ENCODE data around the gene UNC5B.

UNC5B gene

DNA sequence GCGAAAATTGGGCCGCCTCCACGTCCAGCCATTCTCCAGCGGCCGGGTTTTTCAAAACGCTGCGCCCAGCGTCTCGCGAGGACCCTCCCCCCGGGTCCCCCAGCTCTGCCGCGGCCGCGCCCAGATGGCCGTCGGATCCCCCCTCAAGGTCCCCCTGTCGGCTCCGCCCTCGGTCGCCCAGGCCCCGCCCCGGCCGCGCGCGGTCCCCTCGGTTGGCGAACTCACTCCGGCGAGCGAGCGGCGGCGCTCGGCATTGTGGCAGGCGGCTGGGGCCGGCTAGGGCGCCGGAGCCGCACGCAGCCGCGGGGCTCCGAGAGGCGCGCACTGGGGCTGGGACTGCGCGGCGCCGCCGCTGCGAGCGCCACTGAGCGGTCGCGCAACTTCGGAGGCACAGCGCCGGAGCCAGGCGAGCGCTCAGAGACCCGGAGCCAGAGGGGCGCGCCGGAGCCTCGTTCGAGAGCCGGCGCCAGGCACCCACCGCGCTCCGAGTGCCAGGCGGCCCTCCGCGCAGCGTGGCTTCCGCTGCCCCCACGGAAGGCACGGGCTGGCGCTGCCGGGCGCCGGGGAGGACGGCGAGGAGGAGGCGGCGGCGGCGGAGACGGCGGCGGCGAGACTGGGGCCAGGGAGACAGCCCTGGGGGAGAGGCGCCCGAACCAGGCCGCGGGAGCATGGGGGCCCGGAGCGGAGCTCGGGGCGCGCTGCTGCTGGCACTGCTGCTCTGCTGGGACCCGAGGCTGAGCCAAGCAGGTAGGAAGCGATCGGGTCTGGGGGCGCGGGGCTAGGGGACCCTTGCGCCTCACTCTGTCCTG, at the start of gene UNC5B:
Gene UNC5B, plus strand, starts transcription at position 253 of the 809 bp plus-strand sequence. Its CDS starts 416 bp downstream, at position 669.
- peak; percentile 20 for DNase-seq

DNA sequence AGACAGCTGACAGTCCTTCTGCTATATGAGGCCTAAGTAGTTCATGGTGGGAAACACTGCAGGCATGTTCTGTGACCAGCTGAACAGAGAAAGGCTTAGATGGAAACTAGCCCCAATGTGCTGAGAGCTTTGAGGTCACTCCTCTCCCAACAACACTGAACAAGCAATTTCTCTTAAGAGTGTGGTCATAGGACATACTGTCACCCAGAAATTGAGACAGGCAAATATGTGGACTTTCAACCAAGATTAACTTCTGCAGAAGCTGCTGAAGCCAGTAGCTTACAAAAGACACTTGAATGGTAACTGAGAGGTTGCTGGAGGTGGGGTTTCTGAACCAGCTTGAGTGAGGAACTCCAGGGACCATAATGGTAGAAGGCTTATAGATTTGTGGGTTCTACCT, 38.9 kb upstream of the UNC5B start:
- DNase-seq: no peak

DNA sequence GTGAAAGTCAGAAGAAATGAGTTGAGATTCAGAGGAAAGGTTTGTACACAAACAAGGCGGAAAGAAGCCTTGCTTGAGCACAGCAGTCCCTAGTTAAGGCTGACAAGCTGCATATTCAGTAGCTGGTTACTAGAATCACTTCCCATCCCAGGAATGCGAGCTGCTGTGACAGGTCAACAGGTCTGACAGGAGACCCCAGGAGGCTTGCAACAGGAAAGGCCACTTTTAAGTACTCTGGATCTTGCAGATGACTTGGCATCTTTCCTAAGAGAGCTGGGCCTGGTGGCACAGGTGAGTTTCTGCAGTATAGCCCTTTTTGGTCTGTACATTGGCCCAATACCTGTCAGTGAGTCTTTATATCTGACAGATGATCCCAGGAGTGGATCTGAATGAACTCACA, 35.7 kb upstream of the UNC5B start:
- no peak for DNase-seq

DNA sequence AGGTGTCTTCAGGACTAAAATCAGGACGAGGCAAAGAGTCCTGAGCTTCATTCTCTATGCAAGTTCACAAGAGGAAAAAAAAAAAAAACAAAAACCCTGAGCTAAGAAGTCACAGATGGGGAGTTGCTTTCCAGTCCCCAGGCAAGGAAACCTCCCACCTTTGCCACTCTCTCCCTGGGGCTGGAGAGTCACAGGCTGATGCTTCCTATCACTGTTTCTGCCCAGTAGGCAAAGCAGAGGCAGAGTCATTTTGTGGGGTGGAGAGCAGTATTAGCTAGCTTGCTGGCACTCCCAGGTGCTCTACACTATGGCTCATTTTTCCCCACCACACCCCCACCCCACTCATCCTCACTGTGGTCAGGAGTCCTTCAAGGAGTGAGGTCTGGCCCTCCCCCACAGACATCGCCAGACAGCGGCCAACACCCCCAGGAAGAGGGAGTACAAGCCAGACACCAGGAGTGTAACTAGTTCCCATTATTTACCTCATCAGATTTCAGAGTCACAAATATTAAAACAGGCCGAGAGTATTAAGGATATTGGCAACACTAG, 34.6 kb upstream of the UNC5B start:
- no peak for DNase-seq

DNA sequence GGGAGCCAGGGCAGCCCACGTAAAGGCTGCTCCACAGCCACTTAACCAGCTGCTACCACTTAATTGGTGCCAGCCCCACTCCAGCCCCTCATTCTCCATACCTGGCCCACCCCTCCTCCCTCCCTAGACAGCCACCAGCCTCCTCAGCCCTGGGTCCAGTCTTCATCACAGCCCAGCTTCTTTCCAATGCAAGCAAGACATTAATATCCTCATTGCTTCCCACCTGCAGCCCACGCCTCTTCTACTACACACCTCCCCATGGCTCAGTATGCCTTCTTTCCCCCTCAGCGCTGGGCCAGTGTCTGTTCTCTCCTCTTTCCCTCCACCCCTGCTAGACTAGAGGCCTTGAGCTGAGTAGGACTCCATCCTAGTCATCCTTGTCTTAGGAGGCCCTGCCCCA, 33.5 kb upstream of the UNC5B start:
- no peak for DNase-seq

DNA sequence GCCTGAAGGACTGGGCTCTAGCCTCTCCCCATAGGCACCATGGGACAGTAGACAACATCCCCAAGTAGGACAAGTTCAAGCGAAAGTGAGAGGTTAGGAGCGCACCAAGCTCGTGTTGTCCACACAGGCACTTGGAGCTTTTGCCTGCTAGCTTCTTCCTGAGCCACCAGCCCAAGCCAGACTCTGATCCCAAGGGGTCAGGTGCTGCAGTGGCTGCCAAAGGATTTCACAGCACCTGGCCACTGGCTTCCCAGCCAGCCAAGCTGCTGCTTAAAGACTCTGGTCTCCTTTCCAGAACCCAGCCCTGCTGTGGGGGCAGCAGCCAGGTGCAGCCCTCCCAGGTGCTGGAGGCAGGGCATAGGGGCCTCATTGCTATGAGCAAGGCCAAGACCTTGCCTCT, 33.0 kb upstream of the UNC5B start:
- DNase-seq: no peak

DNA sequence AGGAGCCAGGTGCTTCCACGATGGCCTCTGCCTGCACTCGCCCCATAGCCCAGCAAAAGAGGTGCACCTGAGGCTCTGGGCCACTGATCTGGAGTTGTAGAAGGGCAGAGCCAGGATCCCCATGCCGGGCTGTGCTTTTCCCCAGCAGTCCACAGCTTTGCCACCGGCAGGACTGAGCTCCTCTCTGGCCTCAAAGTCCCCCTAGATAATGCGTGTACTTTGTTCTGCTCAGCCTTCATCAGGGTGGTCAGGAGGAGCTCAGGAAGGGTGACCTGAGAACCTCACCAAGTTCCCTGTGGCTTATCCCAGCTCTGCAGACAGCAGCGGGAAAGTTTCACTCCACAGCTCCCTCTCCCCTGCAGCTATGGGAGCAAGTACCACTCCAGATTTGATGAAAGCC, 27.9 kb upstream of the UNC5B start:
- DNase-seq: no peak

DNA sequence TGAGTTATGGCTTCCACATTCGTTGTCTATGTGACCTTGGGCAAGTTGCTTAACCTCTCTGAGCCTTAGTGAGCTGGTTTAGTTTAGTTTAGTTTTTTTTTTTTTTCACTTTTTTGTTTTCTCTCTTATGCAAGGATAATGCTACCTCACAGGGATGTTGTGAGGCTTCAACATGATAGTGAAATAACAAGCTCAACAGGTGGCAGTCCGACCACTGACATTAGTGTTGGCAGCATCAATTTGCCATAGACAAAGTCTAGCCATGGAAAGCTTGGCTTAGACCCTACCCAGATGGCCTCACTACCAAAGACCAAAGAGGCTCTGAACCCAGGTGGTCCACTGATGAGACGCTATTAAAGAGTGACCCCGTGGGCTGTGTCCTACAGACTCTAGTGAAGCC, 27.2 kb upstream of the UNC5B start:
- DNase-seq: no peak

DNA sequence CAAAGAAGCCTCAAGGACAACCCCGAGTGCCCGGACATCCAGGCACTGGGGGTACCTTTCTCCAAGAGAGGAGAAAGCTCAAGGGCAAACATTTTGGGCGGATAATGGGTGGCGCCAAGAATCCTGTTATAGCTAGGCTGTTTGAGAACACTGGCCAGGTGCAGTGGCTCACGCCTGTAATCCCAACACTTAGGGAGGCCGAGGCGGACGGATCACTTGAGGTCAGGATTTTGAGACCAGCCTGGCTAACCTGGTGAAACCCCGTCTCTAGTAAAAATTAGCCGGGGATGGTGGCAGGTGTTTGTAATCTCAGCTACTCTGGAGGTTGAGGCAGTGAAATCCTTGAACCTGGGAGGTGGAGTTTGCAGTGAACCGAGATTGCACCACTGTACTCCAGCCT, 25.2 kb upstream of the UNC5B start:
- DNase-seq: no peak

DNA sequence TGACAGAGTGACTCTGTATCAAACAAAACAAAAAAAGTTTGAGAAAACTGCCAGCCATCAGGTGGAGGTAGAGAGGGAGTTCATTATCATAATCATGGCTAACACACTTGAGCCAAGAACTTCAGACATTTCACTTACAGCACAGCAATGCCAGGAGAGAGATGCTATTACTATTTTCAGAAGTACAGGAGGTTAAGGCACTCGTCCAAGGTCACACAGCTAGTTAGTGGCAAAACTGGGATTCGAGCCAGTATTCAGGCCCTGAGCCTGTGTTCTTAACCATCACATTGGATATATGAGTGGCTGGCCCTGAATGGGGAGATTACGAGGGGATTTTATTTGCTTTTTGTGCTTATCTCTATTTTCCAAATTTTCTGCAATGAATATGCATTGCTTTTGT, 24.8 kb upstream of the UNC5B start:
- no peak for DNase-seq

DNA sequence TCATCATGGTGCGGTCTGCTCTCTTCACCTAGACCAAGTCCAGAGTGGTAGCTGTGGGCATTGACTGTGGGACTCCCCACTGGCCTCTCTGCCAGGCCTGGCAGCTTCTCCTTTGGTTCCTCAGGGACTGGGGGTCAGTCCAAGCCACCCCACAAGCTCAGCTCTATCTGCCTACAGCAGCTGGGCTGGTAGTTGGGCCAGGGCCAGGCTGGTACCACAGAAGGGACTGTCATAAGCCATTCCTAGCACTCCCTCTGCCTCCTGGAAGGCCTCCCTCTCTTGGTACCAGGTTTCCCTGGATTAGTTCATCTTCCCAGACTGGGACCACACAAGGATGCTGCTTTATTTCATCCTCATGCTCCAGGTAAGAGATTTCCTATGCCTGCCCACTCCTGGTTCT, 24.2 kb upstream of the UNC5B start:
- DNase-seq: no peak

DNA sequence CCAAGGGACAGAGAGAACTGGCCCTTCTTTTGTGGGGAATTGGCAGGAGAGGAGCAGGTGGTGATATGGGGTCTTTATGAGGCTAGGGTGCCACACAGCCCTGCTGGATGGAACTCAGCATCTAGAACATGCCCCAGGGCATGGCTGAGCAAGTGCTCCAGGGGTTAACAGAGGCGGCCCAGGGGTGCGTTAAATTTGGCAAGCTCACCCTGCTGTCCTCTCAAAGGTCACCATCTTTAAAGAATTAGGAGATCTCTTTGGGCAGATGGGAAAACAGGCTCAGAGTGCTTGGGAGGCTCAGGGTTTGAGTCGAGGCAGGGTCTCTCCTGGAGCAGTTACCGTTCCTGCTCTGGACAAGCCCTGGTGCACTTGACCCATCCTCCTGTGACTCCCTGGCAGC, 21.4 kb upstream of the UNC5B start:
- no peak for DNase-seq

DNA sequence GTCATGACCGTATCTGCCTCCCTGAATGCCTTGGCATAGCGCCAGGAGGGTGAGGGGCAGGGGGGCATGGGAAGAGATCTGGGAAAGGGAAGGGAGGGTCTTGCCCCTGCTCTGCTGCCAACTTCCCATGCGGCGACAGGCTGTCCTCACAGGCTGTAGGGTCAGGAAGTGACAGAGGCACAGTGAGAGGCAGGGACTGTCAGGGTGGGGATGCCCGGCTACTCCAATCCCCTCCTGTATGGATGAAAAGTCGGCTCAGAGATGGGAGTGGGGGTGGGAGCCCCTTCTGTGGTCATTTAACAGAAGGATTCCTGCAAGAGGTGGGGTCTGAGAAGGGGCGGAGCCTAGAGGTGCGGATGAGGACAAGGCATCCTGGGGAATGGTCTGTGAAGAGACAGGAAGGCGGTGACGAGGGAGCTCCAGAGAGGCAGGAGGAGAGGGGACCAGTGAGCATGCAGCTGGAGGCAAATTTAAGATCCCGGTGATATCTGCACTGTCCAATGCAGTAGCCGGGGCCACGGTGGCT, 20.8 kb upstream of the UNC5B start:
- DNase-seq: no peak

DNA sequence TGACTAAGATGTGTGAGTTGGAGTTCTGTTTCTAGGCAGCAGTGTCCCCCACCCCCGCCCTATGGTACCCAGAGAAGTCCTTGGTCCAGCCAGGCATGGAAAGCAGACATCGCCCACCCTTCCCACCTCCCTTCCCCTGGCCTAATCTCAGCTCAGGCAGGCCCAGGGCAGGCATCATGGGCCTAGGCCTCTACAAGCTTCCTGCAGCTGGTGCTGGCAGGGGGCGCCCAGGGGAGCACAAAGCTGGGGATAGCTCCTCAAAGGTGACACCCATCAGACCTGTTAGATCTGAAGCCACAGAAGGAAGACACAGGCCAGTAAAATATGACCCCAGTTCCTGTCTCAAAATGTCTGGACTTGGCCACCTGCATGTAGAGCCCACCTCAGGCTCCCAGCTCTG, 18.9 kb upstream of the UNC5B start:
- no peak for DNase-seq

DNA sequence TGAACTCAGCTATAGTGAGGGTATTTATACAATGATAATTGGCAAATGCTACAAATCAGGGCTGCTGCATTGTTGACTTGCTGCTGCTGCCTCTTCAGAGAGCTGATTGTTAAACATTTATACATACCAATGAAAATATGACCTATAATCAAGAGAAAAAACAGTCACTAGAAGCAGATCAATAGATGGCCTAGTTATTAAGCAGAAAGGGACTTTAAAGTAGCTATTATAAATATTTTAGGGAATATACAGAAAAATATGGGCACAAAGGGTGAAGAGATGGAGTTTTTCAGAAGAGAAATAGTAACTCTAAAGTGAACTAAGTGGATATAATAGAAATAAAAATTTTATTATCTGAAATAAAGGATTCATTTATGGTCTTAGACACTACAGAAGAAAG, 14.4 kb upstream of the UNC5B start:
- no peak for DNase-seq

DNA sequence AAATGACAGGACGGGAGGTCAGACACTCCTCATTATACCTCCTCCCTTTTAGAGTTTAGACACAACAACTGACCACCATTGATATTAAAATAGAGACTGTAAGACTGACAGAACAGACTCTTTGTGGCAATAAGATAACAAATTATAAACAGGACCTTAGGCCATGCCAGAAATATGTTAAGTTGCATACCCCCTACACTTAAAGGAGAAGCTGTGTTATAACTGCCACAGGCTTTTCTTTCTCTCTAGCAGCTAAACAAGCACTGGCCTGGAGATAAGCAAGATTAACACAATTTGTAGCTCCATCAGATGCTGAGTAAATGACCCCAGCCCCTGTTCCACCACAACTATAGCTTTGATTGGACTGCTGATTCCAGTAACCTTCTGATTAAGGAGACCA, 10.5 kb upstream of the UNC5B start:
- DNase-seq: no peak

DNA sequence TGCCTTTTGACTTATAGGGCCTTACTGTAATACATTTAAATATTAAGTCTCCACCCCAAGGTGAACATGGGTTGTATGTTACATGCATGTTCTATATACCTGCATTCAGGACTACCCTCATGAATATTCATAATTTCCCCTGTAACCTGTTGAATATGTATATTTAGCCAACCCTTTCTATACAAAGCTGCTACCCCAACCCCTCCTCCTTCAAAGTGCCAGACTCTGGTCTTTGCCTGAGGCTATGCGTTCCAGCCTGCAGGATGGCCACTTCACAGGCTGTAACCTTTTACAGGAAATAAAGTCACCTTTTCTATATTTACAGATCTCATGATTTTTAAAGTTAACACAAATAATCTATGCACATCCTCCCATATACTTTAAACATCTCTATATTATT, 10.1 kb upstream of the UNC5B start:
- no peak for DNase-seq

DNA sequence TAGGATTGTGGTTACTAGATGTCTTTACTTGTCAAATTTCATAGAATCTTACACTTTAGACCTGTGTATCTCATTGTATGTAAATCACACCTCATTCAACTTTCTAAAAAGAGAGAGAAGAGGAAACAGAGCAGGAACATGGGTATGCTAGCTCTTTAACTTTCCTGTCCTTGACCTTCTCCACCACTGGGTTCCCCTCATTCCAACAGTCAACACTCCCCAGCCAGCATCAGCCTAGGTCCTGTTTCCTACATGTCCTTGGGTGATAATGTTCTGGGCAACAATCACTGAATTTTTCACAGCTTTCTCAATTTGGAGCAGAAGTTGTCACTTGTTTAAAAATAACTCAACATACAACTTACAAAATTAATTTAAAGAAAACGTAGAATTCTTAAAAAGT, 9.2 kb upstream of the UNC5B start:
- no peak for DNase-seq

DNA sequence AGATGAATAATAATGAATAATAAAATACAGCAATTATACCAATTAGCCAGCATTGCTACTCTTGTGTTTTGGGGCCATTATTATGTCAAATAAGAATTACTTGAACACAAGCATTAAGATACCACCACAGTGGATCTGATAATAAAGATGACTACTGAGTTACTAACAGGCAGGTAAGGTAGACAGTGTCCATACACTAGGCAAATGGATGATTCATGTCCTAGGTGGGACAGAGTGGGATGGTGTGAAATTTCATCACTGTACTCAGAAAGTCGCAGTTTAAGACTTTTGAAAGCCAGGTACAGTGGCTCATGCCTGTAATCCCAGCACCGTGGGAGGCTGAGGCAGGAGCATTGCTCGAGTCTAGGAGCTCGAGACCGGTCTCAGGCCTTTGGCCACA, 8.7 kb upstream of the UNC5B start:
- DNase-seq: no peak

DNA sequence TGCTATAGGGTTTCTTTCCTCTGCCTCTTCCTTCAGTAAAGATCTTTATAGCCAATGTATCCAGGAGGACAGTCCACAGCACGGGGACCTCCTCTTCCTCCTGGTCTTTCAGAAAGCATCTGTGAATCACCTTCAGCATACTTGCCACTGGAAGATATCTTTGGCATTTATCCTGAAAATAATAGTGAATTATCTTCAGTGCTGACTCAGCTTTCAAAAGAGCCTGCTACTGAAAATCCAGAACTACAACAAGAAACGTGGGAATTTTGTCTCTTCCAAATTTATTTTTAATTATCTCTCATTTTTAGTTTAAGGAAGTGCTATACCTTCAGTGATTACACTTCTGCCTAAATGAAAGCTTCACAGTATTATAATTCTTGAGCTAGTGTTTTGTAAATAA, 7.6 kb upstream of the UNC5B start:
- no peak for DNase-seq

DNA sequence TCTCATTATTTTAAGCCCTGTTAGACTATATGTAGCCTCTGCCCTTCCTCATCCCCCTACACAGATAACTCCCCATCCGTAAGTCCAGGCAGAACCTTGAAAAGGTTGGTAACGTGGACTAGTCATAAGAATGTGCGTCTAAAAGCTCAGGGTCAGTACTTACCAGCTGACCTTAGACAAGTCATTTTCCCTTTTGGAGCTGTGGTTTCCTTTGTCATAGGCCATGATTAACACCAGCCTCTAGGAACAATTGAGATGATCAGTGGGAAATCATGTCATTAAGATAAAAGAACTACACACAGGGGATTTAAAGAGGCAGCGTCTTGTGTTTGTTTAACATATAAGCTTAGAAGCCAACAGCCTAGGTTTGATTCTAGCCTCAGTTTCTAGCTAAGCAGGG, 6.9 kb upstream of the UNC5B start:
- DNase-seq: no peak

DNA sequence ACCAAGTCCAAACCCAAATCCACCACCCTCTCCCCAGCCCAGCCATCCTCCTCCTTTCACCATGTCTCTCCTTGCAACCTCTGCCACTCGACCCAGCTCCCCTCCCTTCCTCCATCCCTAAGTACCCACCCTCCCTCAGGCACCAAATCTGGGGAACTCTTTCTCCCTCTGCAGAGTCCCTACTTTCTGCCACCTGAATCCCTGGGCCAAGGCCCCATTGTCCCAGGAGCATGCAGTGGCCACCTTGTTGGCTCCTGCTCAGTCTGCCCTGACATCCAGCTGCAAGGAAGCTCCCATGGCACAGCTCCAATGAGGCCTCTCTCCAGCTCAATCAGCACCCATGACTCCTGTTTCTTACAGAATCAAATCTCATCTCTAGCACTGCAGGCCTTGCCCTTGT, 5.5 kb upstream of the UNC5B start:
- DNase-seq: no peak

DNA sequence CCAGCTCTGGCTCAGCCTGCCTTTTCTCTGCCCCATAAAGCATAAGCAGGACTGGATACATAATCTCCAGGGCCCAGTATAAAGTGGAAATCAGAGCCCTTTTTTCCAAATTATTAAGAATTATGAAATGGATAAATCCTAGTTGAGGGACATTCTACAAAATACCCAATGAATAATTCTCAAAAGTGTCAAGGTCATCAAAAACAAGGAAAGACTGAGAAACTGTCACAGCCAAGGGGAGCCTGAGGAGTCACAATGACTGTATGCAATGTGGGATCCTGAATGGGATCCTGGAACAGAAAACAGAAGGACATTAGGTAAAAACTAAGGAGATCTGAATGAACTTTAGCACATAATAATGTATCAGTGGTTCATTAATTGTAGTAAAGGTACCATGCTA, 4.8 kb upstream of the UNC5B start:
- DNase-seq: no peak

DNA sequence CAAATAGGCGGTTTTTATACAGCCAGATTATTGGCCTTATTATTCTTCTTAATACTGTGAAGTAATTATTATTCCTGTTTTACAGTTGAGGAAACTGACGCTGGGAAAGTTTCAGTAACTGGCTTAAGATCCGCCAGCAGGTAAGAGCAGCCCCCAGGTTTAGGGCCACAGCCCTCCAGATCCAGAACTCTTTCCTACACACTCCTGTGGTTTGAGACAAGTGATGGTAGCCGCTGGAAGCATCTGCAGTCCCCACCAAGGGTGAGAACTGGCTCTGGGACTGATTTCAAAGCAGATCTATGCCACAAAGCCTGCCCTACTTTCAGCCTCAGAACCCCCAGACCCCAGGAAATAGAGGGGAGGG, 3.0 kb upstream of the UNC5B start:
- DNase-seq: no peak

Measured in hematopoietic multipotent progenitor cell treated with erythropoietin and hydrocortisone succinate and interleukin-3 and kit ligand, for 8 days (in vitro differentiated cells).